ENCODE data around the gene TRDN.
"Not testable (repeated sequence)": the region's sequence is repeated elsewhere in the genome, so short reads cannot be mapped to it uniquely, and the experiment has no call there.

TRDN gene

DNA sequence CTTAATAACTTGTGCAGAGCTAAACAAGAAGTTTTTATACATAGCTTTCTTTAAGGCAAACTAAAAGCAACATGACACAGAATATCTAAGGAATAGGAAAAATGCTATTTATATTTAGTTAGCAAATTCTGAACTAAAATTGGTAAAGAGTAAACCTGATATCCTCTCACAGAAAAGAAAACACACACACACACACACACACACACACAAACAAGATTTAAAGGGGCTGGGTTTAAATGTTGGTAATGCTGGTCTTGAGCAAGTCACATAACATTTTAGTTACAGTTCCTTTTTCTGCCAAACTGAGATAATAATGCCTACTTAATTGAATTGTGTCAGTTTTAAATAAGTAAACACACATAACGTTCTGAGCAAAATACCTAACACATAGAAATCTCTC, 1.6 kb downstream of the TRDN start:
- DNase-seq (ENCODE audit: extremely low read depth in 1 of 2, low read depth in 1 of 2): no peak

DNA sequence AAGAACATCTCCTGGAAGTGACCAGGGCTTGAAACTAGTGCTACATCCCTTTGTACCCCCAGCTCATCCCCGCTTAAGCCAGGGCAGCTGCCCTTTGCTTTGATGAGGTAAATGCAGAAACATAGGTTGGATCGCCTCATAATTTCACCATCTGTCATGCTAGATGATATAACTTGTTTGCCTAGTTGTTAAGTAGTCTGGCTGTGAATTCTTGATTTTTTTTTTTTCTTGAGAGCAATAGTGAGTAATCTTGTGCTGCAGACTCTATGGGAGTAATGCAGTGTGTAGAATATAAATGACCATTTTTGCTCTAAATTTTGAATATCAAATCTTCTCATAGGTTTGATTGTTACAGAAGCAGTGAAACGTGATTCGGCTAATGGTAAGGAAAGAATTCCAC, 4.1 kb downstream of the TRDN start:
- DNase-seq (ENCODE audit: extremely low read depth in 1 of 2, low read depth in 1 of 2): no peak

DNA sequence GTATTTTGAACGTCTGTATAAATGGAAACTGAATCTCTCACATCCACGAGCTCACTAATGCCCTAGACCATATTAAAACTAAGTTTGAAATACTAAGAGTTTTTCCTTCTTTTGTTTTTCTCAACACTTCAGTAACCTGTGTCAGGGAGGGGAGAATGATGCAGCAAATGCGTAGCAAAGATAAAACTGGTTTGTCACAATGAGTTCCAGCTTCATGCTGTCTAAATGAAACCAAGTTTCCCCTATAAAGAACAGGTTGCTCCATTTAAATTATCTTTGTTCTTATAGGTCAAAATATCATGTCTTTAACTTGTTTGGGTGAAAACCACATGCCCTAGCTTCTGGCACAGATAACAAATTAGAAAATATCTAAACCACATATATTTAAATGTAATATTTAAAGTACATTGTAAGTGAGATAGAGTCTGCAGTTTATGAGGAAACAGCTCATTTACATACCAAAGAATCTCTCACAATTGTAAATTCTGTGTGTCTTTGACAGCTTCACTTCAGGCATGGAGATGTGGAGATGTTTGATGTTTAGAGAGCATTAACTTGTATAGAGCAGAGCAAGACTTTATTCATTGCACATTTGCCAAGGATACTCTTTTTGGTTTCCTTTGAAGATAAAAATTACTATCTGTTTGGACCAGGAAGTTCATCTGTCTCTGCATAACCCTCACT, 7.3 kb downstream of the TRDN start:
- DNase-seq (ENCODE audit: extremely low read depth in 1 of 2, low read depth in 1 of 2): no peak

DNA sequence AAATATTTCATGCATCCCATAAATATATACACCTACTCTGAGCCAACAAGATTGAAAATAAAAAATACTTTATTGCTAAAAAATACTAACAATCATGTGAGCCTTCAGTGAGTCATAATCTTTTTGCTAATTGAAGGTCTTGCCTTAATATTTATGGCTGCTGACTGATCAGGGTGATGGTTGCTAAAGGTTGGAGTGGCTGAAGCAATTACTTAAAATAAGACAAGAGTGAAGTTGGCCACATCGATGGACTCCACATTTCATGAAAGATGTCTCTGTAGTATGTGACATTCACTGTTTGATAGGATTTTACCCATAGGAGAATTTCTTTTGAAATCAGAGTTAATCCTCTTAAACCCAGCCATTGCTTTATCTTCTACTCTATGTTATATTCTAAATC, 11.1 kb downstream of the TRDN start:
- DNase-seq (ENCODE audit: extremely low read depth in 1 of 2, low read depth in 1 of 2): no peak

DNA sequence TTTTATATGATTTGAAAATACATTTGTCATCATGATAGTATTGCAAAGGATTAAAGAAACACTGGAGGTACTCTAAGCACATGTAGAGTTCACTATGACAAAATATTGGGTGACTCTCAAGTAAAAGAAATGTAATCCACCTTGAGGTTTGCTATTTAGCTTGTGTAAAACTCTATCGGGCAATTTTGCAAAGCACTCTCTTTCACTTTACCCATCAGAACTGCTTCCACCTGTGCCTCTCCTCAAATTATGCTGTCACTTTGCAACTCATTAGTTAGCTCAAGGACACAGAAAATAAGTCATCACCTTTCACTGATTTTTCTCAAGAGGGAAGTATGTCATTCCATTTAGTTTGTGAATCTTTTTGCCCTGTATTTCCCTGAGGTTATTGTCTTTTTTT, 14.0 kb downstream of the TRDN start:
- DNase-seq (ENCODE audit: extremely low read depth in 1 of 2, low read depth in 1 of 2): no peak

DNA sequence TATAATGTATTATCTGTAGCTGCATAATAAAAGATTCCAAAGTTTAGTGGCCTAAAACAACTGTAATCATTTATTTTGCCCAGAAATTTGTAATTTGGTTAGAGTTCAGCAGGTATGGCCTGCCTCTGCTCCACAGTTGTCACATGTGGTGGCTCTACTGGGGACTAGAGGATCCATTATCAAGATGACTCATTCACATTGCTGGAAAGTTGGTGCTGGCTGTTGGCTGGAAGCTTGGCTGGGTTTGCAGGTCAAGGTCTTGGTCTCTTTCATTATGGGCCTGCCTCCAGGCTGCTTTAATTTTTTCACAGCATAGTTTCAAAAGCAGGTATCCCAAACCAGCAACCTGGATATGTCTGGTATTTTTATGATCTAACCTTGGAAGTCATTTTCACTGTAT, 17.6 kb downstream of the TRDN start:
- no peak for DNase-seq (ENCODE audit: extremely low read depth in 1 of 2, low read depth in 1 of 2)

DNA sequence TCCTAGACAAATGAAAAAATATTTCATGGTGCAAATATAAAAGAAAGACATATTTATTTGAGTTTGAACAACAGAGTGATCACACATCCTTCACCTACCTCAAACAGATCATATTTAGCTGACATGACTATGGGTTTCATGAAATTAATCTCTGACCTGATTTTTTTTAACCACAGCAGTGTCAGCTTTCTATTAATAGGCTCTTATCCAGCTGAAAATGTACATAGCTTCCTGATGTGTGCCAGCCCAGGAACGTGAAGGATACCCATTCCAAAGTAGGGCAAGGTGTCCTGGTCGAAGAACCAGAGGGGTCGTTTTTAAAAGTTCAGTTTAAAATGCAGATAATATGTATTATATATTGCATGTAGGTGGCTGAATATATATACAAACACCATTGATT, 19.8 kb downstream of the TRDN start:
- DNase-seq (ENCODE audit: extremely low read depth in 1 of 2, low read depth in 1 of 2): no peak

DNA sequence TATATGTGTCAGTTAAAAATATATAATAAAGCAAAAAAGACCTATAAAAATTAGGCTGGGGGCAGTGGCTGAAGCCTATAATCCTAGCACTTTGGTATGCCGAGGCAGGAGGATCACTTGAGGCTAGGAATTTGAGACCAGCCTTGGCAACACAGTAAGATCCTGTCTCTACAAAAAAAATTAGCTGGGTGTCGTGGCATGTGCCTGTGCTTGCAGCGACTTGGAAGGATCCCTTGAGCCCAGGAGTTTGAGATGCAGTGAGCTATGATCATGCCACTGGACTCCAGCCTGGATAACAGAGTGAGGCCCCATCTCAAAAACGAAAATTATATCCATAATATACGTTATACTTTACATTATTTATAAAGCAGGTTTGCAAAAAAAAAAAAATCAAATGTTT, 20.7 kb downstream of the TRDN start:
- no peak for DNase-seq (ENCODE audit: extremely low read depth in 1 of 2, low read depth in 1 of 2)

DNA sequence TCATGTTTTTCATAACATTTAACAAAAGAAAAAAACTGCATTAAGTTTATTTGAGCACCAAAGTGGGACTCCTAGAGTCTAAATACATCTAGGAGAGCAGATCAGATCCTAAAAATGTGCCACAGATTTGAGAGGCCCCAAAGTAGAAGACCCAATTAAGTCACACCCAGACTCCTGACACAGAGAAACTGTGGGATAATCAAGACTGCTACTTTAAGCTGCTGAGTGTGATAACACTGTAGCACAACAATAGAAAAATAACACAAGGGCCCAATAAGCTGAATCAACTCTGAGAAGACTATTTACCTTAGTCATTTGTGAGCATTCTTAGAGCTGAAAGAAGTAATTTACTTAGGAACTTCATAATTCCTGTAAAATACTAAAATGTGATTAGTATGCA, 26.0 kb downstream of the TRDN start:
- DNase-seq (ENCODE audit: extremely low read depth in 1 of 2, low read depth in 1 of 2): no peak

DNA sequence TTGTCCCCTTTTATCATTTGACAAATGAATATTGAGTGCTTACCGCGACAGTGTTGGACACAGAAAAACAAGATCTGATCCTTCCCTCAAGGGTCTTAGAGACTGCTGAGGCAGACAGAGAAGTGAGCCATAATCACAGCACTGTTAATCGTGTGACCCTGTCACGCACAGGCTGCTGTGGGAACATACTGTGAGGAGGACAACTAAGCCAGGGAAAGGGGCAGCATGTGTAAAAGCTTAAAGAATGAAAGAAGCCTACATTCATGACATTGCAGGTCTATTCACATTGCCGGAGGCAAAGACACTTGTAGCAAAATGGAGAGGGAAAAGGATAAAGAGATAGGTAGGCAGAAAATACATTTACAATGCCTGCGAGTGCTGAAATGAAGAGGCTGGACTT, 32.7 kb downstream of the TRDN start:
- DNase-seq (ENCODE audit: extremely low read depth in 1 of 2, low read depth in 1 of 2): no peak

DNA sequence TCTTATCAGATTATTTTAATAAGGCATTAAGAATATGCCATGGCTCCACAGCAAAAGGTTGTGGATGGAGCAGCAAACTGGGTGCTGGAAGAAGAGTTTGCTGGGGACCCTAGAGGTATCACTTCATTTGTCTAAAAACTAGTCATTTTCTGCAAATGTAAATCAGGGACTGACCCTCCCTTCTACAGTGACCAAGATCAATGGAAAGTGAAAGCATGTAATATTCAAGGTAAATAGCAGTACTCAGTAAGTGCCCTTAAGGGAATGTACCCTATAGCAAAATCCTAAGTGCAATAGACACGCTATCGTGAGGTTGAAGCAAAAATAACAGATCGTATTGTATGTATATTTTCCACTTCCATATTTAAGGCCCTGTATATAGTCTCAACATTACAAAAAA, 38.7 kb downstream of the TRDN start:
- no peak for DNase-seq (ENCODE audit: extremely low read depth in 1 of 2, low read depth in 1 of 2)

DNA sequence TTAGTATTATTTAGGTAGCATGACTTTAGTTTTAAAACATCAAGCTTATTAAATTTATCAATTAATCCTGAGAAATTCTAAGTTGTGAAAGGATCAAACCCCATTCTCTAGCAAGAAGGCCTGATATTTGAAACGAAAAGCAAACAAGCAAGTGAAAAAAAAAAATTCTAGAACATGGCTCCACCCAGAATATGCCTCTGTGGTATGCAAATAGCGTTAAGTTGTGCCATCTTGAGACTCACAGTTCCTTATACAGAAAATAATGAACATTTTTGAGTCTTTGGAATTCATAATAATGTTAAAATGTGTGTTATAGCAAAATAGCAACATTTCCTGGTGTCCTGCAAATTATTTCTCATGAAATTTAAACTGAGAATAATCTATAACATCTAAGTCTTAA, 42.0 kb downstream of the TRDN start:
- no peak for DNase-seq (ENCODE audit: extremely low read depth in 1 of 2, low read depth in 1 of 2)

DNA sequence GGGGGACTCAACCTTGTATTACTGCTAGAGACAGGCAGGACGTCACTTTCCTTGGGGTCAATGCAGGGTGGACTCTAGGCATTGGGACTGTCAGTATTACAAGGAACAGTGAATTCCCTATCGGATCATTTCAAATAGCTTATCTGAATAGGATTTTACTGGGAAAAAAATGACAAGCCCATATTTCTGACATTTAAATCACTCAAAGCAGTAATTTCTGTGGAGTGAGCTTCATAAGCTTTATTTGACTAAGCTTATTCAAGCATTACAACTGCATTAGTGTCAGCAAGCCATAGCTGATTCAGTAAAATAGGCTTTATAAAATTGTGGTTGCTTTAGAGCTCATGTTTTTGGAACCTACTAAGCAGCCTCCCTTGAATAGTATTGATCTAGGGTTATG, 44.3 kb downstream of the TRDN start:
- no peak for DNase-seq (ENCODE audit: extremely low read depth in 1 of 2, low read depth in 1 of 2)

DNA sequence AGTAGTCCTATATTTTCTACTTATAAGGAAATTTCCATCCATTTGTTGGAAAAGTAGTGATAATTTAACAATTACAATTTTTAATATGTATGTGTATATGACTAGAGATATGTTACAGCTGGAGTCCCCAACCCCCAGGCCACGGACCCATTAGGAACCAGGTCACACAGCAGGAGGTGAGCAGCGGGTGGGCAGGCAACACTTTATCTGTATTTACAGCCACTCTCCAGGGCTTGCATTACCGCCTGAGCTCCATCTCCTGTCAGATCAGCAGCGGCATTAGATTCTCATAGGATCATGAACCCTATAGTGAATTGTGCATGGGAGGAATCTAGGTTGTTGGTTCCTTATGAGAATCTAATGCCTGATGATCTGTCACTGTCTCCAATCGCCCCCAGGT, 46.8 kb downstream of the TRDN start:
- no peak for DNase-seq (ENCODE audit: extremely low read depth in 1 of 2, low read depth in 1 of 2)

DNA sequence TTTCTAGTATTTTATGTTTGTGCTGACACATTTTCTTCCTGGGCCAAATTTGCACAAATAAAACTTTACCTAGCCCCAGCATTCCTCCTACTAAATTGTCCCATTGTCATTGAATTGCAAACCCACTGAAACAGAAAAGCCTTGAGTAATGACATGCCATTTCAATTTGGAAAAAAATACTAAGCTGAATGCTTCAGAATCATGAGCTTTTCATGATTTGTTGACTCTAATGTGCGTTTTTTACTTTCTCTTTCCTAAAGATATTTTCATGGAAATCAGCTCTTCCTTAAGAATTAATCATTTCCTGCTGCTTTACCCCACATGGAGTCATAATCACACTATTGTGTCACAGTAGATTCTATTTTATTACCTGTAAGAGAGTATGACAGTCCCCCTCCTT, 47.4 kb downstream of the TRDN start:
- no peak for DNase-seq (ENCODE audit: extremely low read depth in 1 of 2, low read depth in 1 of 2)

DNA sequence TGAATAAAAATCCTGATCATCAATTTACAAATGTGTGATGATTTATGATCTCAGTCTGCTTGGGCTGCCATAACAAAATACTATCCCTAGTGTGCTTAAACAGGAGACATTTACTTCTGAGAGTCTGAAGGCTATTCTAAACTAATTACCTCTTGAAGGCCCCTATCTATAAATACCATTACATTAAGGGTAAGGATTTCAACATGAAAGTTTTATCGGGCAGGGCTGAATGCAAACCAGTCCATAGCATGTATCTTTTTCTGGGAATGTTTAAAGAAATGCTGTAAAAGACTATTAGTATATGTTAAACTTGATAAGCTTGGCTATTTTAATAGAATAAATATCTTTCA, 48.2 kb downstream of the TRDN start:
- no peak for DNase-seq (ENCODE audit: extremely low read depth in 1 of 2, low read depth in 1 of 2)

DNA sequence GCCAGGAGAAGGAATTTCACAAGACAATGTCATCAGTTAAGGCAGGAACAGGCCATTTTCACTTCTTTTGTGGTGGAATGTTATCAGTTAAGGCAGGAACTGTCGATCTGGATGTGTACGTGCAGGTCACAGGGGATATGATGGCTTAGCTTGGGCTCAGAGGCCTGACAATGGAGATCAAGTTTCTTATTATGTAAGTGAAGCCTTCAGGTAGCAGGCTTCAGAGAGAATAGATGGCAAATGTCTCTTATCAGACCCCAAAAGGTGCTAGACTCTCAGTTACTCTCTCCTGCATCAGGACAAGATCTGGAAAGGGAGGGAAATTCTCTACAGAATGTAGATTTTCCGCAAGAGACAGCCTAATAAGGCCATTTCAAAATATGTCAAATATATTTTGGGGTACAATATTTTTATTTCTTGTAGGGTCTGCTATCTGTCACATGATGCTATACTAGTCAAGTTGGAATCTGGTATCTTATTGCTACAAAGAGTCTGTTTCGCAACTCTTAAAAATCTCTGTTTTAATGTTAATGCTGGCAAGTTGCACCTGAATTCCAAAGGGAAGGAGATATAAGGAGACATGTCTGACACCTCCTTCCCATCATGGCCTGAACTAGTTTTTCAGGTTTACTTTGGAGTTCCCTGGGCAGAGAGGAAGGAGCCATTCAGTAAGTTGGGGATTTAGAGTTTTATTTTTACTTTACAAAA, 48.8 kb downstream of the TRDN start:
- DNase-seq (ENCODE audit: extremely low read depth in 1 of 2, low read depth in 1 of 2): no peak

DNA sequence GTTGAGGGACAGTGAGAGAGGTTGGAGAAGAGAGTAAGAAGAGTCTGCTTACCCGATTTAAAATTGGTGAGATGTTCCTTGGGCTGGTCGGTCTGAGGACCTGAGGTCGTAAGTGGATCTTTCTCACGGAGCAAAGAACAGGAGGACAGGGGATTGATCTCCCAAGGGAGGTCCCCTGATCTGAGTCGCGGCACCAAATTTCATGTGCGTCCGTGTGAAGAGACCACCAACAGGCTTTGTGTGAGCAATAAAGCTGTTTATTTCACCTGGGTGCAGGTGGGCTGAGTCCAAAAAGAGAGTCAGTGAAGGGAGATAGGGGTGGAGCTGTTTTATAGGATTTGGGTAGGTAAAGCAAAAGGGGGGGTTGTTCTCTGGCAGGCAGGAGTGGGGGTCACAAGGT, 49.3 kb downstream of the TRDN start:
- not testable (repeated sequence) for DNase-seq (ENCODE audit: extremely low read depth in 1 of 2, low read depth in 1 of 2)

DNA sequence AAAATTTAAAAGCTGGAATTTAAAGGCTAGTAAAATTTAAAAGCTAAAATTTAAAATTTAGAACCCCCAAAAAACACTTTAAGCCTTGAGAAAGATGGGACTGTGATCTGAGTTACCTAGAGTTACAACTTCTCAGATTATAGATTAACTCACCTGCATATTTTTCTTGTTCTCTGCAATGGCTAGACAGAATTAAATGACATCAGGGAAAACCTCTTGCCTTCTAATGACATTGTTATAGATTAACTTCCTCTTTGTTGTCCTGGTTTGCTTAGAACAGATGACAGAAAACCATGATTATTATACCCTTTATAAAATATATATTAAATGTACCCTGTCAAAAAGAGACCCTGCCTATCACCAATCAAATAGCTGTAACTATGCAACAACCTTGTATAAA, 56.4 kb downstream of the TRDN start:
- DNase-seq (ENCODE audit: extremely low read depth in 1 of 2, low read depth in 1 of 2): no peak

DNA sequence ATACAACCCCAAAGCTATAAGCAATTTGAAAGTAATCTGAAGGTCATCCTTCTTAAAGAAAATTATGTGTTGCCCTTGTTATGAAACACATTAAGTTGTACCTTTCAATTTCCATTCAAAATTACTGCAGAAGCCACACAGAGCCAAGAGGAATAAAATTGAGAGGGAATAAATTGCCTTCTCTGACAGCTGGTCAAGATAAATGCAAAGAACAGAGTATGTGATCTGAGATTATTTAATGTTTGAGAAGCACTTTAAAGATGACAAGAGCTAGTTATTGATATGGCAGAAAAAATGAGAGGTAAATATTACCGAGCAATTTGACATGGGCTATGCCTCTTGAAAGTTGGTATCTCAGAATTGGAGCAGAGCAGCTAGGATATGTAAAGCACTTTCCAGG, 61.6 kb downstream of the TRDN start:
- DNase-seq (ENCODE audit: extremely low read depth in 1 of 2, low read depth in 1 of 2): no peak

DNA sequence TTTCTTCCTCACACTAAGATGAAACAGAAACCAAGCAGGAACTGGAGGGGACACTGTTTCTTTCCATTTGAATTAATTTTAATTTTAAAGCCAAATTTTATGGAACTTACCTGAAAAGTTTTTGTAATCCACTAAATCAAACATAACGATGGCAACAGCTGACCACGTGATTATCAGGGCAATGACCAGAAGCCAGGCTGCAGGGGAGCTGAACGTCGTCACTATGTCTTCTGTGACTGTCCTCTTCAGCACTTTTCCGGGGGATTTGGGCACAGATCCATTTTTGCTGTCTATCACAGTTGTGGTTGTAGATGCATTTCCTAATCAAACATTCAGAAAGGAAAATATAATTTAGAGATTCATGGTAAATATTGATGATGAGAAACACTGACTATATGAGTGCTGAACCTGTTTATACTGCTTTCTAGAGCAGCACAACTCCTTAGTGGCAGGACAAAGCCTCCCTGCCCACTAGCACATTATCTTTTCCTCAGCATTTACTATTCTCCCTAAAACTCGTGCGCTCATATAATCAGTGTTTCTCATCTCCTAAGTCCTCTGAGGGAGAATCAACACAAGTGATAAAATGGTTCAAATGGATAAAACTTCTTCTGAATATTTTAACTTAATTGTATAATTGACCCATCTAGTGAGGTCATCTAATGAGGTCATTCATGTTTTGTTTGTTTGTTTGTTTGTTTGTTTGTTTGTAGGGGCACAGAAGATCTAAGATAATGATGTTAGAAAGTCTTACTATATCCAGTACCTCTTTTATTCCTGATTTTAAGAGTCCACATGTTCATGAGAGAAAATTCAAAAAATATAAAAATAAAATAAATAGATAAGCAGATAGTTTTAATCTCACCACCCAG, 65.7 kb downstream of the TRDN start:
- DNase-seq (ENCODE audit: extremely low read depth in 1 of 2, low read depth in 1 of 2): no peak

DNA sequence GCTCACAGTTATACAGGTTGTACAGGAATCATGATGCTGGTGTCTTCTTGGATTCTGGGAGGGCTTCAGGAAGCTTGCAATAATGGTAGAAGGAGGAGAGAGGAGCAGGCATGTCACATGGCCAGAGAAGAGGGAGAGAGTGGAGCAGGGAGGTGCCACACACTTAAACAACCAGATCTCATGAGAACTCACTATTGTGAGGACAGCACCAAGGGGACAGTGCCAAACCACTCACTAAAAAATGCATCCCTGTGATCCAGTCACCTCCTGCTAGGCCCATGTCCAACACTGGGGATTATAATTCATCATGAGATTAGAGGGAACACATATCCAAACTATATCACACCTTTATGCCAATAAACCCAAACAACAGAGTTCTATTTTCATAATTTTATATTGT, 67.2 kb downstream of the TRDN start:
- DNase-seq (ENCODE audit: extremely low read depth in 1 of 2, low read depth in 1 of 2): no peak

Measured in activated CD8-positive, alpha-beta memory T cell treated with anti-CD3 and anti-CD28 coated beads for 1 hour (primary cell).